Measurements from ENCODE around the gene CACNA1C.

DNA sequence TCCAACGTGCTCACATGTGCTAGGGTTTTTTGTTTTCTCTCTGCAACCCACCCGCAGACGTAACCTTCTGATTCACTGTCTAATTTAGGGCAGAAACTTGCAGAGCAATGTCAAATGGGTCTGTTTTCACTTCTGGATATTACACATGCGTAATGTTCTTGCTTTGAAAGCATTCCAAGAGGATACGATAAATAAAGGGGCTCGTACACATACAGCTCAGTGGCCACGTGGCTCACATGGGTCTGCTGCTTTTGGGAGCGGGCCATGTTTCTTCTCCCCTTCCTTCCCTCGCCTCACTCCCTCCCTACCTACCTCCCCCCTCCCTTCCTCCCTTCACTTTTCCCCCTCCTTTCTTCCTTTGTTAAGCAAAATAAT lies 23.4 kb downstream of the CACNA1C start:
- TF ChIP-seq GATA3 (IDR thresholded peaks at IDR 0.05; ENCODE audit: low read depth, low read length) = no peak
- TF ChIP-seq GATA2 (IDR thresholded peaks at IDR 0.05; ENCODE audit: low read depth, low read length) = no peak
